GM19438 (cell line): ENCODE measurements around the gene PLEKHA6.

ENCODE experiments used
- ATAC-seq: cut with Tn5 transposase; IDR thresholded peaks from one replicate; pipeline ENCODE4 v1.9.1; 2021; ENCODE audit warnings: low read depth; ENCODE audit not compliant: unreplicated experiment

PLEKHA6 gene

DNA sequence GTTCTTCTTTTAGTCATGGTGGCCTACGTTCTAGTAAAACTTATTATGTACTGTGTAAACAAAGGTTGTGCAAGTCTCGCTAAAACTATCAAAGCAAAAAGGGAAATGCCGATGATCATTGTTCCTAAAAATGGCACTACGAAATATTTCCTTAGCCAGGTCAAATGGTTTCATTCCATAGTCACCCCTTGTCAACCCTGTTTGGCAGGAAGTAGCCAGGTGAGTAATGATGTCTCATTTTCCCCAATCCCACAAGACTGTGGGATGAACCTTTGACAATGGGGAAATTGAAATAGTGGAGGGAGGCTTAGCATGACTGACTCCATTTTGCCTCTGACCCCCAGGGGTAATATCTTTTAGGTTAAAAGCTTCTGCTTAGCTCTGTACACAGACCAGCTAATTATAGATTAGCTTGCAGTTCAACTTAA is 188.0 kb downstream of the PLEKHA6 start:
- no peak for ATAC-seq

- no peak for ATAC-seq
These were observed 189.1 kb downstream of the PLEKHA6 start for GRCh38 chr1:204170494-204171155.

DNA sequence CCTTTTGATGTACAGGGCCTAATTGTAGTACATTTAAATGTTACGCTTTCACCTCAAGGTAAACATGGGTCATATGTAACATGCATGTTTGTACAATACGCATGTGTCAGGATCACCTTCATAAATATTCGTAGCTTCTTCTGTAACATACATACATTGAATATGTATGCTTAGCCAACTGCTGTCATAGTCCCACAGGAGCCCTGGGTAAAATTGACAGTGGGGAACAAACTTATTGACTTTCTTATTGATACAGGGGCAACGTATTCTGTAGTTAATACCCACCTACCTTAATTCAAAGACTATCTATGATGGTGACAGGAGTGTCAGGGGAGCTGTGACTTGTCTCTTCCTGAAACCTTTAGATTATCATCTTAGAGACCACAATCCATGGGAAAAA is 189.9 kb downstream of the PLEKHA6 start:
- ATAC-seq, result no peak
